ENCODE data around the gene MANSC1. TPM values are rescaled to one million over a fixed set of nuclear protein-coding genes. Genes with fewer than 3 reads are reported as not detected.

MANSC1 gene
- polyA plus RNA-seq, 3 donors: 0.24 to 2.3 (median 1.5) TPM

GRCh38 chr12:12356896-12357718 lies 7.1 kb upstream of the MANSC1 start, which contains the start of gene BORCS5:
Gene BORCS5 (plus strand): TSS chr12:12357078. CDS start chr12:12357452, 374 bp downstream.
- Histone ChIP-seq H2AFZ (ENCODE audit: insufficient read depth, low read depth, low read length, poor library complexity, severe bottlenecking) (peak within 1 kb of the TSS; percentile 76), H3K27ac (ENCODE audit: low read depth in 1 of 2, low read length in 2 of 2) (peak within 1 kb of the TSS; percentile 90 to 96), H3K9ac (ENCODE audit: insufficient read depth, low read length, poor library complexity, severe bottlenecking) (peak within 1 kb of the TSS; percentile 88), H3K9me3 (replicated peaks in 1 of 2; ENCODE audit: control insufficient read depth in 1 of 2, insufficient read depth in 1 of 2, low read length in 2 of 2) (no peaks in the 10 kb centered on the region), H3K79me2 (ENCODE audit: insufficient read depth, low read length) (peaks cover 26% of the 10 kb centered on the region), H3K4me3 (replicated peaks in 1 of 3; ENCODE audit: low read depth in 2 of 3, low read length in 3 of 3) (peak within 1 kb of the TSS; percentile 67 to 84 (median 76)), H3K4me2 (replicated peaks; ENCODE audit: extremely low read depth, low read length, poor library complexity, severe bottlenecking) (peak within 1 kb of the TSS; percentile 85), H3K36me3 (replicated peaks in 1 of 2; ENCODE audit: control insufficient read depth in 1 of 2, insufficient read depth in 2 of 2, low read length in 2 of 2) (peaks cover 0 to 3% of the 10 kb centered on the region in 2 donors), H3K4me1 (ENCODE audit: control insufficient read depth in 1 of 2, insufficient read depth in 2 of 2, low read length in 2 of 2) (peaks cover 18 to 24% of the 10 kb centered on the region in 2 donors), H4K20me1 (ENCODE audit: insufficient read depth, low read length) (no peaks in the 10 kb centered on the region), H3K27me3 (ENCODE audit: control insufficient read depth in 2 of 2, insufficient read depth in 2 of 2, low read length in 2 of 2) (no peaks in the 10 kb centered on the region)
- intact Hi-C loops (cut with micrococcal nuclease): loop anchor here (5.0 to 10.0 kb wide), 3 partner anchors 345 to 368 kb away; partner anchors contain the start of gene CDKN1B (in 1 of the 2)
- peak; percentile 97 to 98 (median 98) for DNase-seq
- H3K4me1 Mint-ChIP-seq: peaks cover 30% of the 10 kb centered on the region
- peak within 1 kb of the TSS; percentile 97 to 99 (median 98) for H3K27ac Mint-ChIP-seq
- under 1% methylated on average over 63 of the region's 72 CpGs for WGBS (ENCODE audit: insufficient coverage)
- no peaks in the 10 kb centered on the region for H3K9me3 Mint-ChIP-seq
- peaks cover 3 to 4% of the 10 kb centered on the region in 2 donors for H3K36me3 Mint-ChIP-seq
- peak within 1 kb of the TSS; percentile 90 to 96 for H3K4me3 Mint-ChIP-seq
- no peak for TF ChIP-seq CTCF (IDR thresholded peaks at IDR 0.05)
- peaks cover 0 to 5% (median 3%) of the 10 kb centered on the region in 3 donors for H3K27me3 Mint-ChIP-seq (ENCODE audit: low read depth in 3 of 3)

GRCh38 chr12:12356467-12356895 lies 6.4 kb upstream of the MANSC1 start:
- Histone ChIP-seq H3K79me2 (ENCODE audit: insufficient read depth, low read length) (peaks cover 26% of the 10 kb centered on the region), H3K36me3 (replicated peaks in 1 of 2; ENCODE audit: control insufficient read depth in 1 of 2, insufficient read depth in 2 of 2, low read length in 2 of 2) (no peaks in the 10 kb centered on the region), H3K4me3 (replicated peaks in 1 of 3; ENCODE audit: low read depth in 2 of 3, low read length in 3 of 3) (peak overlapping the region; percentile 67 to 84 (median 76)), H3K27me3 (ENCODE audit: control insufficient read depth in 2 of 2, insufficient read depth in 2 of 2, low read length in 2 of 2) (no peaks in the 10 kb centered on the region), H3K4me1 (ENCODE audit: control insufficient read depth in 1 of 2, insufficient read depth in 2 of 2, low read length in 2 of 2) (peaks cover 18 to 24% of the 10 kb centered on the region in 2 donors), H4K20me1 (ENCODE audit: insufficient read depth, low read length) (no peaks in the 10 kb centered on the region), H2AFZ (ENCODE audit: insufficient read depth, low read depth, low read length, poor library complexity, severe bottlenecking) (peak overlapping the region; percentile 76), H3K9ac (ENCODE audit: insufficient read depth, low read length, poor library complexity, severe bottlenecking) (peak overlapping the region; percentile 88), H3K9me3 (replicated peaks in 1 of 2; ENCODE audit: control insufficient read depth in 1 of 2, insufficient read depth in 1 of 2, low read length in 2 of 2) (no peaks in the 10 kb centered on the region), H3K27ac (ENCODE audit: low read depth in 1 of 2, low read length in 2 of 2) (peak overlapping the region; percentile 90 to 96), H3K4me2 (replicated peaks; ENCODE audit: extremely low read depth, low read length, poor library complexity, severe bottlenecking) (peak overlapping the region; percentile 85)
- Mint-ChIP-seq H3K27me3 (ENCODE audit: low read depth in 3 of 3) (peaks cover 0 to 5% (median 3%) of the 10 kb centered on the region in 3 donors), H3K4me3 (peak overlapping the region; percentile 90 to 96), H3K27ac (peak overlapping the region; percentile 97 to 99 (median 98)), H3K4me1 (peaks cover 30% of the 10 kb centered on the region), H3K9me3 (no peaks in the 10 kb centered on the region), H3K36me3 (peaks cover 0 to 2% of the 10 kb centered on the region in 2 donors)
- intact Hi-C loops (cut with micrococcal nuclease): loop anchor here (5.0 to 10.0 kb wide), 3 partner anchors 346 to 368 kb away; partner anchors contain the start of gene CDKN1B (in 1 of the 2)
- no peak for DNase-seq
- TF ChIP-seq CTCF (IDR thresholded peaks at IDR 0.05): no peak
- WGBS (ENCODE audit: insufficient coverage): 26% methylated on average over 3 of the region's 5 CpGs
